Common myeloid progenitor, CD34-positive (primary cell): ENCODE results near the gene CRY1.
A peak's percentile ranks its signal among the peaks of the same experiment; 100 is the strongest.

Experiments used
- CTCF ChIA-PET: fragments of 350-600 bp; sonication (Branson Sonifier 250); formaldehyde crosslinking; loops from one replicate; lab custom pipeline; 2021; ENCODE audit warnings: antibody characterized with exemption; lab: Charles Lee
- POLR2A ChIA-PET: fragments of 350-600 bp; sonication (Branson Sonifier 250); formaldehyde crosslinking; loops from one replicate; lab custom pipeline; 2021; ENCODE audit warnings: antibody characterized with exemption; lab: Charles Lee
- DNase-seq, 3 donors: peaks; one replicate each; pipeline versions ENCODE4 v3.0.0 to v3.0.0-alpha.2; 2013
- H3K27ac ChIP-seq, 2 experiments: 1 replicate in 1 of 2; 2 replicates in 1 of 2; pipeline ENCODE4 v1.7.0; 2013; ENCODE audit warnings: inconsistent platforms in 2 of 2, low read length in 2 of 2, mild to moderate bottlenecking in 2 of 2, low read depth in 1 of 2, moderate library complexity in 1 of 2; ENCODE audit not compliant: severe bottlenecking in 2 of 2, insufficient read depth in 1 of 2, poor library complexity in 1 of 2
- H3K27me3 ChIP-seq, 5 experiments: replicated peaks in 2 of 5; 1 replicate in 3 of 5; 2 replicates in 2 of 5; pipeline versions ENCODE4 v1.6.1 to v1.7.0; 2013; ENCODE audit warnings: low read length in 4 of 5, mild to moderate bottlenecking in 2 of 5, moderate library complexity in 2 of 5, inconsistent platforms in 1 of 5; ENCODE audit not compliant: insufficient read depth in 5 of 5, control insufficient read depth in 4 of 5
- H3K36me3 ChIP-seq, 4 experiments: 1 replicate in 2 of 4; 2 replicates in 2 of 4; pipeline versions ENCODE4 v1.6.1 to v1.7.0; 2013; ENCODE audit warnings: low read length in 3 of 4, control low read depth in 1 of 4, mild to moderate bottlenecking in 1 of 4; ENCODE audit not compliant: control insufficient read depth in 4 of 4, insufficient read depth in 4 of 4
- H3K4me1 ChIP-seq, 4 experiments: 1 replicate in 3 of 4; 2 replicates in 1 of 4; pipeline versions ENCODE4 v1.6.1 to v1.7.1; 2013; ENCODE audit warnings: low read length in 3 of 4, mild to moderate bottlenecking in 3 of 4, control low read depth in 1 of 4, inconsistent platforms in 1 of 4, moderate library complexity in 1 of 4; ENCODE audit not compliant: control insufficient read depth in 4 of 4, insufficient read depth in 4 of 4; ENCODE audit errors: control extremely low read depth in 1 of 4
- H3K4me3 ChIP-seq, 7 experiments: 1 replicate in 4 of 7; 2 replicates in 3 of 7; pipeline versions ENCODE4 v1.5.1 to v1.7.0; 2013; ENCODE audit warnings: mild to moderate bottlenecking in 7 of 7, low read length in 6 of 7, moderate library complexity in 6 of 7, inconsistent platforms in 2 of 7, low read depth in 2 of 7, control low read depth in 1 of 7; ENCODE audit not compliant: insufficient read depth in 4 of 7, control insufficient read depth in 1 of 7; ENCODE audit errors: extremely low read depth in 1 of 7
- H3K9me3 ChIP-seq, 5 experiments: 1 replicate in 4 of 5; 2 replicates in 1 of 5; pipeline versions ENCODE4 v1.6.1 to v1.7.1; 2013; ENCODE audit warnings: low read length in 4 of 5, mild to moderate bottlenecking in 2 of 5, inconsistent platforms in 1 of 5, low read depth in 1 of 5, moderate library complexity in 1 of 5; ENCODE audit not compliant: control insufficient read depth in 4 of 5, insufficient read depth in 2 of 5; ENCODE audit errors: control extremely low read depth in 1 of 5
- WGBS: methylation state at CpG from one replicate; pipeline ENCODE4 v1.1.5; 2013; ENCODE audit not compliant: insufficient coverage; 5-methylcytosine and 5-hydroxymethylcytosine counted together

The CRY1 gene

DNA sequence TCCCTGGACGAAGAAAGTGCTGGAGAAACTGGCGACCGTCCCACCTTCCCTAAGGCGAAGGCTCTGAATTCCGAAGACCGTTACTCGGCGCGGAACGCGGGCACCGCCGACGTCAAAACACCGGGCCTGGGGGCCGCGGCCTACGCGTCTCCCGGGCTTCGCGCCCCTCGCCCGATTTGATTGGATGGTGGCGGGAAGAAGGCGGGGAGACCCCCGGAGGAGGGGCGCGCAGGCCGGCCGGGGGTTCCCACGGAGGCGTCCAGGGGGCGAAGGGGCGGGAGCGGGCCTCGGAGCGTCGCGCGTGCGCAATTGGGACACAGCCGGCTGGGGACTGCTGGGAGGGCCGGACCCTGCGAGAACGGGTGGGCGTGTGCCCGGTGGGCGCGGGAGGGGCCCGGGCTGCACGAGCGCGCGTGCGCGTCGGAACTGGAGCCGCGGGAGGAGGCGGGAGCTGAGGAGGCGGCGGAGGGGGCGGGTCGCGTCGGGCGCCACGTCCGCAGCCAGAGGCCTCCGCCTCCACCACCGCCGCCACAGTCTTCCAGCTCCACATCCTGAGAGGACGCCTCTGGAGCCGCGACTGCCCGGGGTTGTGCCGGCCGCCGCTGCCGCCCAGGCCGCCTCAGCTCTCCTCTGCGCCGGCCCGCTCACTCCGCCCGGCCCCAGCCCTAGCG is 137.8 kb downstream of the CRY1 start, which contains the start of gene TMEM263:
Gene TMEM263, plus strand, starts transcription at position 531 of the 671 bp plus-strand sequence. CDS start 11,210 bp downstream, outside the sequence.
- Histone ChIP-seq H3K36me3 (no peaks in the 10 kb centered on the region), H3K4me1 (peaks cover 7 to 29% (median 21%) of the 10 kb centered on the region in 4 experiments), H3K27ac (peak within 1 kb of the TSS; percentile 33 to 81), H3K27me3 (peaks cover 0 to 2% (median 0%) of the 10 kb centered on the region in 5 experiments), H3K4me3 (peak within 1 kb of the TSS; percentile 72 to 98 (median 89)), H3K9me3 (peaks cover 0 to 2% (median 0%) of the 10 kb centered on the region in 5 experiments)
- WGBS: 0% methylated on average over 68 of the region's 88 CpGs
- ChIA-PET CTCF (interaction anchor here (0.8 to 1.2 kb wide), 2 partner anchors 9 to 36 kb away, joined by 3 read pairs; no protein-coding TSS in a partner anchor), POLR2A (interaction anchor here (0.7 to 0.9 kb wide), 2 partner anchors 20 to 138 kb away, joined by 3 read pairs; partner anchors contain the start of gene CRY1)
- peak; percentile 95 to 98 (median 97) for DNase-seq

DNA sequence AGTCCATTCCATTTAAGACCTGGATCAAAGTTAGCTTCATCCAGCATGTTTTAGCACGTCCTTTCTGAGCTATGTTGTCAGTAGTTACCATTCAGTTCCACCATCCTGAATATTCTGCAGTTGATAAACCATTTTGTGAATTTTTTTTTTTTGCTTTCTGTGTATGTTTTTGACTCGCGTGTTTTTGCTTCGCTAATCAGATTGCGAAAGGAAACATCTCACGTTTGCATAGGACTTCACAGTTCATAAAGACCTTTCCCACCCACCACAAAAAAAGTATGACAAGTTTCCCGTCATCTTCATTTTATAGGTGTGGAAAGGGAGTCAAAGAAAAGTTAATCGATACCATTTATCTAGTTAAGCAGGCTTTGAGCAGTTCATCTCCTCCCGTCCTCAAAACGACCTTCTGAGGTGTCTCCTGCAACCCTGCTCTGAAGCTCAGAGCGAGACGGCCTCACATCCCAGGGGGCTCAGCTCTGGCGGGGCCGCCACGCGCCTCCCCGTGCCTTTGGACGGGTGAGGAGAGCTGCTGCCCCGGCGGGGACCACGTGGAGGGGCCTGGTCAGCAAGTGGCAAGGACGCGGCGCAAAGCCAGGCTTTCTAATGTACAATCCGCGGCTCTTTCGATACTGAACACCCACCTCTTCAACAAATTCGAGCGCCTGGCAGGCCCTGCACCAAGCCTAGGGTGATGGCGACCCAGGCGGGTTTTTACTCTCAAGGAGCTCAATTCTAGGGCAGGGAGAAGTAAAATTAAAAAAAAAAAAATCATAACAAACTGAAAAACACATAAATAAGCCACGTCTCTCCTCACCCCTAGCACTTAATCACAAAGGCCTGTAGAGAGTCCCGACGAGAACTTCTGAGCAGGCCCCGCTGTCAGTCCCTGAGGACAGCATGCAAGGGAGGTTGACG is 138.6 kb downstream of the CRY1 start:
- peaks cover 0 to 2% (median 0%) of the 10 kb centered on the region in 5 experiments for H3K27me3 ChIP-seq
- peaks cover 0 to 6% (median 0%) of the 10 kb centered on the region in 5 experiments for H3K9me3 ChIP-seq
- H3K4me1 ChIP-seq: peaks cover 7 to 29% (median 21%) of the 10 kb centered on the region in 4 experiments
- no peak for DNase-seq
- 68% methylated on average over 22 of the region's 36 CpGs for whole genome bisulfite sequencing
- H3K36me3 ChIP-seq: no peaks in the 10 kb centered on the region
- peak overlapping the region in 1 of 2 experiments; percentile 80 for H3K27ac ChIP-seq
- CTCF ChIA-PET: interaction anchor here (0.8 kb wide), 1 partner anchor 35 kb away, joined by 3 read pairs; no protein-coding TSS in a partner anchor
- POLR2A ChIA-PET: no interaction called here
- H3K4me3 ChIP-seq: peak overlapping the region; percentile 59 to 98 (median 87)

DNA sequence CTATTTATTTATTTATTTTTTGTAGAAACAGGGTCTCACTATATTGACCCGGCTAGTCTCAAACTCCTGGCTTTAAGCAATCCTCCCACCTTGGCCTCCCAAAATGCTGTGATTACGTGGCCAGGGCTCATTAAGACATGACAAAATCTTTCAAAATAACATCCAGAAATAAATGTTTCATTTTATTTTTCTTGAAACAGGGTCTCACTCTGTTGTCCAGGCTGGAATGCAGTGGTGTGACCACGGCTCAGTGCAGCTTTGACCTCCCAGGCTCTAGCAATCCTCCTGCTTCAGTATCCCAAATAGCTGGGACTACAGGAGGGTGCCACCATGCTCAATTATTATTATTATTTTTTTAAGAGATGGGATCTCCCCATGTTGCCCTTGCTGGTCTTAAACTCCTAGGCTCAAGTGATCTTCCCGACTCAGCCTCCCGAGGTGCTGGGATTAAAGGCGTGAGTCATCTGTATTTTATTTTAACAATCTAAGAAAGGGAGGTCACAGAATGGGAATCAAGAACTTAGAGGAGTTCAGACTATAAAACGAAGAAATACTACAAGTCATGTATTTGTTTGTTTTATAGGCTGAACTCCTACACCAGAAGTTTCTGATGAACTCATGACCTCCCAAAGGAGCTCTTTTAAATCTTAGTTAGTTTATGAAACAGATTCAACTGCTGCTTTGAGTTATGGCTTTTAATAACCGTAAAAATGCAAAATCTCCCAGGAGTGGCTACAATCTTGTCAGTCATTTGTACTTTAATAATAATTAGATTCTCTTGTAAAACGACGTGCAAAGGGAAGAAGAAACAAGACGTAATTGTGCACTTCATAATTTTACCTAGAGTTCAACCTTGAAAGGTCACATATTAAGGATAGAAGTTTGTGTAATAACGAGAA is 139.7 kb downstream of the CRY1 start:
- Histone ChIP-seq H3K27ac (no peak overlapping the region), H3K27me3 (peaks cover 0 to 2% (median 0%) of the 10 kb centered on the region in 5 experiments), H3K9me3 (peaks cover 3 to 12% (median 11%) of the 10 kb centered on the region in 5 experiments), H3K4me1 (peaks cover 5 to 26% (median 20%) of the 10 kb centered on the region in 4 experiments), H3K36me3 (no peaks in the 10 kb centered on the region), H3K4me3 (no peak overlapping the region)
- ChIA-PET CTCF (interaction anchor here (1.2 kb wide), 1 partner anchor 62 kb away, joined by 3 read pairs; no protein-coding TSS in a partner anchor), POLR2A (no interaction called here)
- no peak for DNase-seq
- 95% methylated on average over 7 of the region's 12 CpGs for WGBS

DNA sequence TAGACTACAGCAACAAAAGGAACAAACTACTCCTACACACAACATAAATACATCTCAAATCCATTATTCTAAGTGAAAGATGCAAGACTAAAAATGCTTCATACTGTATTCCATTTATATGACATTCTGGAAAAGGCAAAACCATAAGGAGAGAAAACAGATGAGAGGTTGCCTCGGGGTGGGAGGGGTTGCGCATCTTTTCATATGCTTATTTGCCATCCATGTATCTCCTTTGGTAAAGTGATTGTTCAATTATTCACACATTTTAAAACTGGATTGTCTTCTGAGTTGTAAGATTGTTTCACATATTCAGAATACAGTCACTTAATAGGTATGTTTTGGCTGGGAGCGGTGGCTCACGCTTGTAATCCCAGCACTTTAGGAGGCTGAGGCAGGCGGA is 142.8 kb downstream of the CRY1 start:
- DNase-seq: no peak
- Histone ChIP-seq H3K4me3 (no peak overlapping the region), H3K36me3 (no peaks in the 10 kb centered on the region), H3K9me3 (peaks cover 3 to 22% (median 13%) of the 10 kb centered on the region in 5 experiments), H3K27ac (no peak overlapping the region), H3K4me1 (peaks cover 0 to 10% (median 8%) of the 10 kb centered on the region in 4 experiments), H3K27me3 (peaks cover 0 to 4% (median 0%) of the 10 kb centered on the region in 5 experiments)
- no CpG with 5 or more reads among the region's 5 CpGs for WGBS
- ChIA-PET CTCF (no interaction called here), POLR2A (no interaction called here)

DNA sequence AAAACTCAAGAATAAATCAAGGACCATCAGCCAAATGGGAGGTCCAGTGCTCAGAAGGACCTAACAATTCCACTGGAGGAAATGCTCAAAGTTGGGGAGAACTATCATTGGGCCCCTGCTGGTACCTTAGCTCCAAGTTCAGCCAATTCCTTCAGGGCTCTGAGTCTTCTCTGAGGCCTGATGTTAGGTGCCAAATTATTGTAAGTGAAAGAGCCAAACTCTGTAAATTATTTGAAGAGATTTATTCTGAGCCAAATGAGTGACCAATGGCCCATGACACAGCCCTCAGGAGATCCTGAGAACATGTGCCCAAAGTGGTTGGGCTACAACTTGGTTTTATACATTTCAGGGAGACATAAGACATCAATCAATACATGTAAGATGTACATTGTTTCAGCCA is 145.9 kb downstream of the CRY1 start:
- H3K9me3 ChIP-seq: peaks cover 3 to 27% (median 13%) of the 10 kb centered on the region in 5 experiments
- ChIA-PET CTCF (no interaction called here), POLR2A (no interaction called here)
- no peaks in the 10 kb centered on the region for H3K4me1 ChIP-seq
- H3K27me3 ChIP-seq: peaks cover 0 to 5% (median 2%) of the 10 kb centered on the region in 5 experiments
- H3K4me3 ChIP-seq: no peak overlapping the region
- no peaks in the 10 kb centered on the region for H3K36me3 ChIP-seq
- DNase-seq: no peak
- no peak overlapping the region for H3K27ac ChIP-seq

DNA sequence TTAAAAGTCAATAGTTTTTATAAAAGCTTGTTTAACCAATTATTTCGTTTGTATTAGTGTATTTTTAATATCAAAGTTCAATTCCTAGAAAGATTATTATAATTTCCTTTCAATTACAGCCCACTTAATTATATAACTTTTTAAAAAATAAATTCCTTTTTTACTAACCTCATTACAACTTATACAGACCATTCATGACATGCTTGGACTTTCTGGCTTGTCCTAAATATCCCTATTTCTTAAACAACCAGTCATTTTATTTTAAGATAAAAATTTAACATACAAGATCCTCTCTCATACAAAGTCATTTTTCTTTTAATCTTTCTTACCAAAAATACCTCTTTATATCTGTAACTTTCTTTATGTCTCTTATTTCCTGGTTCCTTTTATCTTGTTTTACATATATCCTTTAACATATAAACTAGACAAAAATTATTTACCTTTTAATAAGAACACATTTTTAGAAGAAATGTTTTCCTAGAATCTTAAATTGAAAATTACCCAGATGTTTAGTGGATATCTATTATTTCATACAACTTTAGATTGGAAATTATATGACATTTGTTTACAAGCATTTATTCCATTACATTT is 148.0 kb downstream of the CRY1 start:
- CTCF ChIA-PET: no interaction called here
- Histone ChIP-seq H3K4me3 (no peak overlapping the region), H3K27me3 (peaks cover 2 to 15% (median 4%) of the 10 kb centered on the region in 5 experiments), H3K36me3 (no peaks in the 10 kb centered on the region), H3K27ac (no peak overlapping the region), H3K4me1 (no peaks in the 10 kb centered on the region), H3K9me3 (peaks cover 3 to 27% (median 13%) of the 10 kb centered on the region in 5 experiments)
- no CpG with 5 or more reads among the region's 1 CpG for WGBS
- POLR2A ChIA-PET: no interaction called here
- no peak for DNase-seq
